Lung (tissue), 12 donors: ENCODE data around the gene PRSS1. TPM values are rescaled to one million over a fixed set of nuclear protein-coding genes. Genes with fewer than 3 reads are reported as not detected.

Source experiments
- ATAC-seq: fragments of 200-7000 bp; cut with Tn5 transposase; one replicate; pipeline ENCODE4 v1.9.1; 2020; ENCODE audit warnings: moderate number of reproducible peaks; ENCODE audit not compliant: insufficient read depth, low FRiP score
- DNase-seq, 3 donors: peaks; one replicate each; pipeline ENCODE4 v3.0.0-alpha.2; 2013 to 2017
- H3K27ac ChIP-seq, 2 donors: one replicate each; pipeline ENCODE4 v1.5.1; 2013; ENCODE audit warnings: mild to moderate bottlenecking in 2 of 2, moderate library complexity in 2 of 2, control low read depth in 1 of 2, inconsistent platforms in 1 of 2, low read depth in 1 of 2, low read length in 1 of 2
- H3K27me3 ChIP-seq, 3 donors: one replicate each; pipeline ENCODE4 v1.5.1; 2013; ENCODE audit warnings: low read length in 2 of 3; ENCODE audit not compliant: control insufficient read depth in 3 of 3, insufficient read depth in 3 of 3
- H3K36me3 ChIP-seq, 4 donors: one replicate each; pipeline ENCODE4 v1.5.1; 2013; ENCODE audit warnings: low read length in 4 of 4, mild to moderate bottlenecking in 1 of 4, moderate library complexity in 1 of 4; ENCODE audit not compliant: control insufficient read depth in 4 of 4, insufficient read depth in 4 of 4
- H3K4me1 ChIP-seq, 5 donors: one replicate each; pipeline ENCODE4 v1.5.1; 2013; ENCODE audit warnings: low read length in 5 of 5, mild to moderate bottlenecking in 2 of 5, moderate library complexity in 1 of 5; ENCODE audit not compliant: control insufficient read depth in 5 of 5, insufficient read depth in 5 of 5
- H3K4me3 ChIP-seq: one replicate; pipeline ENCODE4 v1.5.1; 2013; ENCODE audit warnings: mild to moderate bottlenecking, control low read depth, moderate library complexity
- H3K9ac ChIP-seq, 2 donors: one replicate each; pipeline ENCODE4 v1.5.1; 2013; ENCODE audit warnings: low read length in 2 of 2, control low read depth in 1 of 2; ENCODE audit not compliant: insufficient read depth in 1 of 2
- H3K9me3 ChIP-seq, 4 donors: one replicate each; pipeline ENCODE4 v1.5.1; 2013; ENCODE audit warnings: low read length in 3 of 4, mild to moderate bottlenecking in 1 of 4, moderate library complexity in 1 of 4; ENCODE audit not compliant: control insufficient read depth in 4 of 4, insufficient read depth in 3 of 4
- WGBS, 2 donors: extraction: QIAGEN DNeasy Blood & Tissue Kit; methylation state at CpG; one replicate each; pipeline ENCODE4 v1.1.7; 2013; 5-methylcytosine and 5-hydroxymethylcytosine counted together
- polyA plus RNA-seq, 2 donors: library from polyadenylated mRNA; stranded (reverse); fragments of 200-250 nt; gene quantifications; one replicate each; pipeline ENCODE4 v1.2.1, GENCODE V29; 2013
- total RNA-seq, 2 donors: library from RNA; depleted of rRNA in 1 of 2; stranded (reverse); fragments of >200 nt in 1 of 2; gene quantifications; one replicate each; pipeline ENCODE4 v1.2.1, GENCODE V29; 2014 to 2021
- TF ChIP-seq, protein P1 (sequence below): IDR thresholded peaks from 2 replicates; pipeline ENCODE4 v1.5.1; 2012; ENCODE audit warnings: mild to moderate bottlenecking; ENCODE audit errors: control extremely low read depth, extremely low read depth
- donor health status: control.
- donor health status: control.
- donor health status: Bipolar disorder and iron deficiency.
- donor health status: healthy.
- donor health status: DM: yes; HTN: yes; CAD: no.

PRSS1 gene
- total and polyA plus RNA-seq, 4 donors = 0.41 to 16.8 (median 1.1) TPM; not detected in 1

DNA sequence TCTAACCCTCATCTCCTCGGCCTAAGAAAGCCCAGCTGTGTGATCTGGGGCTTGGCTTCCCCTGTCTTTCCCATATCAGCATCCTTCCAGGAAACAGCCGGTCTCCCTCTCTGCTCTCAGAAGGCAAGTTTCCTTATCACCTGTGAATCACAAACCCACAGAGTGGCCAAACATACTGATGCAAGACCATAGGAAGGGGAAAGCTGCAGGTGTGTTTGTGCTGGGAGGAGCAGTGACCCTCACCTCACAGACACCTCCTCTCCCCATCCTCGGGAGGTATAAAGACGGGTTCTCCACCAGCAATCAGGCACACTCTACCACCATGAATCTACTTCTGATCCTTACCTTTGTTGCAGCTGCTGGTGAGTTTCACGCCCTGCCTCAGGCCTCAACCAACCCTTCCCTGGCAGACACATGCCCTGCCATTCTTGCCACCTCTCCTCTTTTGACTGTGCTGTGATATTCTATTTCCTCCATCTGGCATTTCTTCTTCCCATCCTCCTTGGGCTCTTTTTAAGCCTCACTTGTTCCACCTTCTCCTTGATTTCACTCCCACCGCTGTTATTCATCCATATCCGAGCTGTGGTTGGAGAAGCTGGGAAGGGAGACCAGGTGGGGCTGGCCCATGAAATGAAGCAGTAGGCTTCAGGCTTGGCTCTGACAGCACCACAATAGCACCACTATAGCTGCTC, 21.5 kb downstream of the PRSS1 start, which contains the start of gene PRSS2:
Gene PRSS2, plus strand, starts transcription at position 310 of the 692 bp plus-strand sequence. Its CDS starts 13 bp downstream, at position 323.
- Histone ChIP-seq H3K27ac (no peak within 1 kb of the TSS), H3K36me3 (no peaks in the 10 kb centered on the region), H3K27me3 (peaks cover 0 to 3% (median 0%) of the 10 kb centered on the region in 3 donors), H3K4me1 (no peaks in the 10 kb centered on the region), H3K9ac (no peak within 1 kb of the TSS), H3K9me3 (no peaks in the 10 kb centered on the region), H3K4me3 (no peak within 1 kb of the TSS)
- ATAC-seq = no peak
- no peak for DNase-seq
- 69 to 71% methylated on average over 7 of the region's 7 CpGs for WGBS, 2 donors
- TF ChIP-seq, protein P1, sequence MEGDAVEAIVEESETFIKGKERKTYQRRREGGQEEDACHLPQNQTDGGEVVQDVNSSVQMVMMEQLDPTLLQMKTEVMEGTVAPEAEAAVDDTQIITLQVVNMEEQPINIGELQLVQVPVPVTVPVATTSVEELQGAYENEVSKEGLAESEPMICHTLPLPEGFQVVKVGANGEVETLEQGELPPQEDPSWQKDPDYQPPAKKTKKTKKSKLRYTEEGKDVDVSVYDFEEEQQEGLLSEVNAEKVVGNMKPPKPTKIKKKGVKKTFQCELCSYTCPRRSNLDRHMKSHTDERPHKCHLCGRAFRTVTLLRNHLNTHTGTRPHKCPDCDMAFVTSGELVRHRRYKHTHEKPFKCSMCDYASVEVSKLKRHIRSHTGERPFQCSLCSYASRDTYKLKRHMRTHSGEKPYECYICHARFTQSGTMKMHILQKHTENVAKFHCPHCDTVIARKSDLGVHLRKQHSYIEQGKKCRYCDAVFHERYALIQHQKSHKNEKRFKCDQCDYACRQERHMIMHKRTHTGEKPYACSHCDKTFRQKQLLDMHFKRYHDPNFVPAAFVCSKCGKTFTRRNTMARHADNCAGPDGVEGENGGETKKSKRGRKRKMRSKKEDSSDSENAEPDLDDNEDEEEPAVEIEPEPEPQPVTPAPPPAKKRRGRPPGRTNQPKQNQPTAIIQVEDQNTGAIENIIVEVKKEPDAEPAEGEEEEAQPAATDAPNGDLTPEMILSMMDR = no peak

DNA sequence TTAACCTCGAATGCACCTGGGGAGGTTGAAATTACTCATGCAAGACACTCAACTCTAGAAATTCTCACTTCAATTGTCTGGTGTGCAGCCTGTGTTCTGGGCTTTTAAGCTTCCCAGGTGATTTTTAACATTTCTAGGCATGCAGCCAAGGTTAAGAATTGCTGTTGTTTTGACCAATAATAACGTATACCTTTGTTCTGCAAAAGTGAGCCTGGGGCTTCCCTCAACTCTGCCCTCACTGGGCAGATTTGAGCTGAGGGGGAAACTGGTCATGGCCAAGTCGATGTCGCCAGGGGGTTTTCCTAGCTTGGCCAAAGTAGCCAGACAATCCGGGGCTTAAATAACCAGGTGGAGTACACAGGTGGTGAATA, 22.1 kb downstream of the PRSS1 start:
- TF ChIP-seq, protein P1 = no peak
- peaks cover 0 to 3% (median 0%) of the 10 kb centered on the region in 3 donors for H3K27me3 ChIP-seq
- no peaks in the 10 kb centered on the region for H3K36me3 ChIP-seq
- no peaks in the 10 kb centered on the region for H3K9me3 ChIP-seq
- H3K4me3 ChIP-seq = no peak overlapping the region
- no peak overlapping the region for H3K27ac ChIP-seq
- 65 to 66% methylated on average over 5 of the region's 5 CpGs for WGBS, 2 donors
- H3K4me1 ChIP-seq = no peaks in the 10 kb centered on the region
- H3K9ac ChIP-seq = no peak overlapping the region
- no peak for ATAC-seq
- DNase-seq = peak in 2 of 3 donors; percentile 1 to 11

DNA sequence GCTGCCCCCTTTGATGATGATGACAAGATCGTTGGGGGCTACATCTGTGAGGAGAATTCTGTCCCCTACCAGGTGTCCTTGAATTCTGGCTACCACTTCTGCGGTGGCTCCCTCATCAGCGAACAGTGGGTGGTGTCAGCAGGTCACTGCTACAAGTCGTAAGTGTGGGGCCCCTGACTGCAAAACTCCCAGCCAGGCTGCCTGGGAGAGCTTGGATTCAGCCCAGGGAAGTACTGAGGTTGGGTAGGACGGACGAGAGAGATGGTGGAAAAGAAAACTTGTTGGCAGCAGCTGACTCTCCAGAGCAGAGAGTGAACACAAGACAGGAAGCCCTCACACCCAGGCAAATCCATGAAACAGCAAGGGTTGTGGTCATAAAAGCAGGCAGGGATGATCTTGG, 22.8 kb downstream of the PRSS1 start:
- H3K36me3 ChIP-seq = no peaks in the 10 kb centered on the region
- no peak overlapping the region for H3K4me3 ChIP-seq
- no peak overlapping the region for H3K27ac ChIP-seq
- 51 to 71% methylated on average over 6 of the region's 6 CpGs for WGBS, 2 donors
- H3K4me1 ChIP-seq = no peaks in the 10 kb centered on the region
- H3K9me3 ChIP-seq = no peaks in the 10 kb centered on the region
- H3K9ac ChIP-seq = no peak overlapping the region
- no peak for DNase-seq
- ATAC-seq = no peak
- peaks cover 0 to 3% (median 0%) of the 10 kb centered on the region in 3 donors for H3K27me3 ChIP-seq
- TF ChIP-seq, protein P1 = no peak
